ENCODE results near the gene ANKRD53.

The ANKRD53 gene

DNA sequence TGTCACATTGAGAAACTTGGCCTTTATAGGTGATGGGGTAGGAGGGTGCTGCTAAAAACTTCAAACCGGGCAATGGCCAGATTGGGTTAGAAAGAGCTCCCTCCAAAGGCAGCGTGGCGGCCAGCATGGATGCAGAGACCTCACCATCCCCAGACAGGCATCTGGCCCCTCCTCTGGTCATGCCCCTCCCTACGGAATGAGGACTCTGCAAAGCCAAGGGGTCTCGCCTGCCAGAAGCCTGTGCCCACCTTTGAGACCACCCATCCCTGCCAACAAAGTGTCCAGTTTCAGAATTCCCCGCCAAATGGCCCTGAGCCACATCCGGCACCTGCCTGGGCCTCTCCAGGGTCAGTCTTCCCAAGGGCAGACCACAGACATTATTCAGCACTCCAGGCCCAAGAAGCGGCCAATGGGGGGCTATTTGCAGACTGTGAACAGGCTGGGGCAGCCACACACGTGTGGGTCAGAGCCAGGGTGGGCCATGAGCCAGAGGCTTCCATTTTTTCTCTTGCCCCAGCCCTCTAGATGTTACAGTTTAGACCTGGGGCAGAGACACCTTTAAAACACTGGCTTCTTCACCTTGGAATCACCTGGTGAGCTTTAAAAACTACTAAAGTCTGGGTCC is 46.9 kb upstream of the ANKRD53 start:
- H3K9ac ChIP-seq (ENCODE audit: low read length) = no peak overlapping the region
- no peaks in the 10 kb centered on the region for H3K36me3 ChIP-seq (replicated peaks; ENCODE audit: insufficient read depth, low read length)
- H3K27ac ChIP-seq (ENCODE audit: low read length) = no peak overlapping the region
- TF ChIP-seq EZH2 (optimal IDR thresholded peaks at IDR 0.05; ENCODE audit: low read depth, low read length) (no peak), EZH2phosphoT487 (IDR thresholded peaks at IDR 0.05; ENCODE audit: low read length) (no peak)
- TF ChIP-seq, protein P1, sequence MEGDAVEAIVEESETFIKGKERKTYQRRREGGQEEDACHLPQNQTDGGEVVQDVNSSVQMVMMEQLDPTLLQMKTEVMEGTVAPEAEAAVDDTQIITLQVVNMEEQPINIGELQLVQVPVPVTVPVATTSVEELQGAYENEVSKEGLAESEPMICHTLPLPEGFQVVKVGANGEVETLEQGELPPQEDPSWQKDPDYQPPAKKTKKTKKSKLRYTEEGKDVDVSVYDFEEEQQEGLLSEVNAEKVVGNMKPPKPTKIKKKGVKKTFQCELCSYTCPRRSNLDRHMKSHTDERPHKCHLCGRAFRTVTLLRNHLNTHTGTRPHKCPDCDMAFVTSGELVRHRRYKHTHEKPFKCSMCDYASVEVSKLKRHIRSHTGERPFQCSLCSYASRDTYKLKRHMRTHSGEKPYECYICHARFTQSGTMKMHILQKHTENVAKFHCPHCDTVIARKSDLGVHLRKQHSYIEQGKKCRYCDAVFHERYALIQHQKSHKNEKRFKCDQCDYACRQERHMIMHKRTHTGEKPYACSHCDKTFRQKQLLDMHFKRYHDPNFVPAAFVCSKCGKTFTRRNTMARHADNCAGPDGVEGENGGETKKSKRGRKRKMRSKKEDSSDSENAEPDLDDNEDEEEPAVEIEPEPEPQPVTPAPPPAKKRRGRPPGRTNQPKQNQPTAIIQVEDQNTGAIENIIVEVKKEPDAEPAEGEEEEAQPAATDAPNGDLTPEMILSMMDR (IDR thresholded peaks at IDR 0.05; ENCODE audit: low read length) = no peak
- H2AFZ ChIP-seq (ENCODE audit: low read length) = no peak overlapping the region
- H3K27me3 ChIP-seq (replicated peaks; ENCODE audit: insufficient read depth, low read length) = no peaks in the 10 kb centered on the region; the same call in 1 of the 2 replicates
- no peaks in the 10 kb centered on the region for H4K20me1 ChIP-seq (ENCODE audit: insufficient read depth, low read length)
- no peaks in the 10 kb centered on the region for H3K9me3 ChIP-seq (replicated peaks; ENCODE audit: insufficient read depth, low read length)
- H3K4me2 ChIP-seq (ENCODE audit: low read depth, low read length) = no peak overlapping the region
- DNase-seq = no peak
- no peak overlapping the region for H3K4me3 ChIP-seq (ENCODE audit: low read length)
- no peaks in the 10 kb centered on the region for H3K79me2 ChIP-seq (ENCODE audit: low read length)
- H3K4me1 ChIP-seq (ENCODE audit: low read length) = no peaks in the 10 kb centered on the region
- no peaks in the 10 kb centered on the region for H3F3A ChIP-seq (ENCODE audit: insufficient read depth, low read length)
- no peaks in the 10 kb centered on the region for H3K9me2 ChIP-seq (replicated peaks; ENCODE audit: insufficient read depth, low read length)

DNA sequence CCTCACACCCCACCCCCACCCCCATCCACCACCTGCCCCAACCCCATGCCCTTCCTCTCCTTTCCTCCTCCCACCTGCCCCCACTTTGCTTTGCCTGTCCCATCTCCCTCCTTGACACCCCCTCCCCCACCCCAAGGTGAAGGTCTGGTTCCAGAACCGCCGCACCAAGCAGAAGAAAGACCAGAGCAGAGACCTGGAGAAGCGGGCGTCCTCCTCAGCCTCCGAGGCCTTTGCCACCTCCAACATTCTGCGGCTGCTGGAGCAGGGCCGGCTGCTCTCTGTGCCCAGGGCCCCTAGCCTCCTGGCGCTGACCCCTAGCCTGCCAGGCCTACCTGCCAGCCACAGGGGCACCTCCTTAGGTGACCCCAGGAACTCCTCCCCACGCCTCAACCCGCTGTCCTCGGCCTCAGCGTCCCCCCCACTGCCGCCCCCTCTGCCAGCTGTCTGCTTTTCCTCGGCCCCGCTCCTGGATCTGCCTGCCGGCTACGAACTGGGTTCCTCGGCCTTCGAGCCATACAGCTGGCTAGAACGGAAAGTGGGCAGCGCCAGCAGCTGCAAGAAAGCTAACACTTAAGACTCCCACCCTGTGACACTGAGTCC is 45.7 kb upstream of the ANKRD53 start:
- Histone ChIP-seq H3K79me2 (ENCODE audit: low read length) (no peaks in the 10 kb centered on the region), H3K27me3 (replicated peaks; ENCODE audit: insufficient read depth, low read length) (no peaks in the 10 kb centered on the region; the same call in 1 of the 2 replicates), H3K4me2 (ENCODE audit: low read depth, low read length) (no peak overlapping the region)

DNA sequence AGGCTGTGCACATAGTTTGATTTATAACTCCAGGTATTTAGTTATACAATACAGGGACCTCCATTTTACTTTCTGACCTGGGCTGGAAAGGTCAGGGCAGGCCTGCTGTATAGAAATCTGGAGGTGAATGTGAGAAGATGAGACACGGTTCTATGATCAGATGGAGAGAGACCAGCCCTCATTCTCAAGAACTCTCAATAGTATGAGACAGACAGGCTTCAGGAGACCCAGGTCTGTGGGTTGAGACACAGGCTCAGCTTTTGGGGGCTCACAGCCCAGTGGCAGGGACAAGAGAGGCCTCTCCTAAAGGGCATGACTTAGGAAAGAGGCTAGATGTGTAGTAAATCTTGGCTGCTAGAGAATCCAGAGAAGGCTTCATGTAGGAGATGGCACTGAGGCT is 43.4 kb upstream of the ANKRD53 start:
- Histone ChIP-seq H3K9me3 (replicated peaks; ENCODE audit: insufficient read depth, low read length) (no peaks in the 10 kb centered on the region), H3K4me1 (ENCODE audit: low read length) (no peaks in the 10 kb centered on the region), H3K4me2 (ENCODE audit: low read depth, low read length) (no peak overlapping the region), H4K20me1 (ENCODE audit: insufficient read depth, low read length) (no peaks in the 10 kb centered on the region), H3K27ac (ENCODE audit: low read length) (no peak overlapping the region), H3K4me3 (ENCODE audit: low read length) (no peak overlapping the region), H3K9me2 (replicated peaks; ENCODE audit: insufficient read depth, low read length) (no peaks in the 10 kb centered on the region), H3K9ac (ENCODE audit: low read length) (no peak overlapping the region), H3K36me3 (replicated peaks; ENCODE audit: insufficient read depth, low read length) (no peaks in the 10 kb centered on the region), H3F3A (ENCODE audit: insufficient read depth, low read length) (no peaks in the 10 kb centered on the region), H3K79me2 (ENCODE audit: low read length) (no peaks in the 10 kb centered on the region), H3K27me3 (replicated peaks; ENCODE audit: insufficient read depth, low read length) (no peaks in the 10 kb centered on the region), H2AFZ (ENCODE audit: low read length) (no peak overlapping the region)
- no peak for DNase-seq
- TF ChIP-seq EZH2phosphoT487 (IDR thresholded peaks at IDR 0.05; ENCODE audit: low read length) = no peak
- no peak for TF ChIP-seq EZH2 (optimal IDR thresholded peaks at IDR 0.05; ENCODE audit: low read depth, low read length)
- TF ChIP-seq, protein P1 (IDR thresholded peaks at IDR 0.05; ENCODE audit: low read length) = no peak

More for the DNA sequence above, 45.7 kb upstream of the ANKRD53 start:
- Histone ChIP-seq H3F3A (ENCODE audit: insufficient read depth, low read length) (no peaks in the 10 kb centered on the region), H3K9me3 (replicated peaks; ENCODE audit: insufficient read depth, low read length) (no peaks in the 10 kb centered on the region), H3K27ac (ENCODE audit: low read length) (no peak overlapping the region), H3K9me2 (replicated peaks; ENCODE audit: insufficient read depth, low read length) (no peaks in the 10 kb centered on the region), H2AFZ (ENCODE audit: low read length) (no peak overlapping the region), H4K20me1 (ENCODE audit: insufficient read depth, low read length) (no peaks in the 10 kb centered on the region), H3K36me3 (replicated peaks; ENCODE audit: insufficient read depth, low read length) (no peaks in the 10 kb centered on the region), H3K4me3 (ENCODE audit: low read length) (no peak overlapping the region), H3K9ac (ENCODE audit: low read length) (no peak overlapping the region), H3K4me1 (ENCODE audit: low read length) (no peaks in the 10 kb centered on the region)
- TF ChIP-seq EZH2 (optimal IDR thresholded peaks at IDR 0.05; ENCODE audit: low read depth, low read length) = no peak
- TF ChIP-seq, protein P1 (IDR thresholded peaks at IDR 0.05; ENCODE audit: low read length) = no peak
- no peak for TF ChIP-seq EZH2phosphoT487 (IDR thresholded peaks at IDR 0.05; ENCODE audit: low read length)
- no peak for DNase-seq

Data from MM.1S (cell line).